Adrenal gland (tissue), 5 donors: ENCODE results near the gene WDTC1.

Experiments used
- CTCF ChIP-seq, 6 experiments: fragments of 450-650 bp in 4 of 6; fragments of 200-600 bp in 2 of 6; sonication (generic) in 1 of 6; IDR thresholded peaks; 1 replicate in 5 of 6; 2 replicates in 1 of 6; pipeline versions ENCODE4 v1.5.1 to v1.8.0; 2016 to 2021; ENCODE audit warnings: antibody characterized with exemption in 6 of 6, mild to moderate bottlenecking in 2 of 6, moderate library complexity in 1 of 6
- POLR2A ChIP-seq, 2 donors: fragments of 450-650 bp; IDR thresholded peaks; one replicate each; pipeline ENCODE4 v1.6.1; 2017; ENCODE audit warnings: antibody characterized with exemption in 2 of 2, mild to moderate bottlenecking in 2 of 2, moderate library complexity in 1 of 2
- donor health status: DM: no; HTN: no; CAD: no.

DNA sequence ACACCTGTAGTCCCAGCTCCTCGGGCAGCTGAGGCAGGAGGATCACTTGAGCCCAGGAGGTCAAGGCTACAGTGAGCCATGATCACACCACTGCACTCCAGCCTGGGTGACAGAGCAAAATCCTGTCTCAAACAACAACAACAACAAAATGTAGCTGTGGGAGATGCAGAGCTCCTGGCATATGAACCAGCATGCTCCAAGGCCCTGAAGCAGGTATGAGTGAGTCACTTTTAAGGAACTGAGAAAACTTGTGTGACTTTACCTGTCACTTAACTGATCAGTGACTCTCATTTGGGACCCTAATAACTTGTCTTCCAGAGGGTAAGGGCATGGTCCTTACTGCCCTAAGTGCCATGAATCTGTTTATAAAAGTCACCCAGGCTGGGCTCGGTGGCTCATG is 68.2 kb downstream of the WDTC1 start:
- no peak for TF ChIP-seq POLR2A (IDR thresholded peaks at IDR 0.05)
- TF ChIP-seq CTCF (IDR thresholded peaks at IDR 0.05), result no peak
